ENCODE data around the gene FRMD8. TPM values are rescaled to one million over a fixed set of nuclear protein-coding genes. Genes with fewer than 3 reads are reported as not detected.

The FRMD8 gene
- total RNA-seq, 1 experiment from 2014 or later = 22.7 TPM

DNA sequence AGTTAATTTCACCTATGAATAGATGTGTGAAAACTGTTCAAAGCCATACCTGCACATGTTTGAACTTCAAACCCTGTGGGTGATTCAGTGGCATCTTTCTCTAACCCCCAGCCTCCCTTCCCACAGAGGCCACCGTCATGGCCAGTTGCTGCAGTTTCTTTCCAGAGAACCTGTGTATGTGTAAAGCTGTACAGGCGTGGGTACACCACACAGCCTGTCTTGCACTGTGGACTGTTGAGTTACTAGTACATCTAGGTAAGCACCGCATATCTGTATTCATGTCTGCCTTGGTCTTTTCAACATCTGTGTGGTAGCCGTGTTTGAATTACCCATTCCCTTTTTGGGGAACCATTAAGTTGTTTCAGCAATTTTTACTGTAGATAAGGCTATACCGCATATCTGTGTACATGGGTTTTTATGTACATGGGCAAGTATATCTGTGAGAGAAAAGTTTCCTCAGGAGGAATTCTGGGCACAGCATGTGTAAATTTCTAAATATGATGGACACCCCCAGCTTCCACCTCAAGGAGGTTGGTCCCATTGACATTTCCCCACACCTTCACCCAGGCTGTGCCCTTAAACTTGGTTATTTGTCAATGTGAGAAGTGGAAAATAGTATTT, 50.1 kb downstream of the FRMD8 start:
- Mint-ChIP-seq H3K9me3 (no peaks in the 10 kb centered on the region), H3K27me3 (ENCODE audit: low read depth) (peaks cover 3% of the 10 kb centered on the region; the same call in 1 of the 2 replicates), H3K27ac (no peak overlapping the region), H3K36me3 (ENCODE audit: insufficient read depth in 1 of 3, low read depth in 3 of 3) (no peaks in the 10 kb centered on the region), H3K4me3 (no peak overlapping the region), H3K4me1 (peaks cover 0 to 4% of the 10 kb centered on the region in 2 experiments; a peak in 1 of 4 replicates)
- no CpG with 5 or more reads among the region's 5 CpGs for WGBS (ENCODE audit: extremely low coverage, insufficient read length, low lambda C conversion rate)
- Histone ChIP-seq H2BK5ac (ENCODE audit: insufficient read length, low read length) (no peak overlapping the region), H2BK20ac (ENCODE audit: low read depth, low read length, poor library complexity, severe bottlenecking) (no peak overlapping the region), H3K23me2 (ENCODE audit: insufficient read length, low read depth, low read length, poor library complexity, severe bottlenecking) (no peaks in the 10 kb centered on the region), H3T11ph (ENCODE audit: low read length) (no peak overlapping the region), H4K5ac (ENCODE audit: insufficient read length, low read depth, low read length) (no peak overlapping the region), H3K79me2 (ENCODE audit: insufficient read depth, low read length) (no peaks in the 10 kb centered on the region), H3K27ac (ENCODE audit: insufficient read length, low read depth, low read length) (no peak overlapping the region), H3K4me2 (ENCODE audit: insufficient read depth, insufficient read length, low read length) (no peak overlapping the region), H3K79me1 (ENCODE audit: insufficient read depth, low read depth, low read length, poor library complexity, severe bottlenecking) (no peaks in the 10 kb centered on the region), H2BK120ac (ENCODE audit: low read depth, low read length, poor library complexity, severe bottlenecking) (no peak overlapping the region), H3K4ac (ENCODE audit: low read depth, low read length) (no peak overlapping the region), H3K18ac (ENCODE audit: insufficient read length, low read depth, low read length) (no peak overlapping the region), H3K23ac (ENCODE audit: insufficient read length, low read depth, low read length) (no peak overlapping the region), H3K56ac (ENCODE audit: insufficient read length, low read depth, low read length) (no peak overlapping the region), H3K14ac (ENCODE audit: insufficient read depth, low read length) (no peak overlapping the region), H2BK12ac (ENCODE audit: insufficient read length, low read depth, low read length) (no peak overlapping the region), H4K91ac (ENCODE audit: insufficient read length, low read depth, low read length) (no peak overlapping the region), H3K9me3 (ENCODE audit: control insufficient read depth, low read depth, low read length) (no peaks in the 10 kb centered on the region), H2AK5ac (ENCODE audit: insufficient read length, low read length) (no peak overlapping the region), H3K27me3 (ENCODE audit: insufficient read depth, low read length) (no peaks in the 10 kb centered on the region), H4K20me1 (ENCODE audit: control insufficient read depth, insufficient read depth, insufficient read length) (no peaks in the 10 kb centered on the region), H4K8ac (replicated peaks; ENCODE audit: insufficient read length, low read depth, low read length) (no peak overlapping the region), H2BK15ac (ENCODE audit: low read depth, low read length) (no peak overlapping the region), H3K4me1 (ENCODE audit: insufficient read depth, low read length) (no peaks in the 10 kb centered on the region), H2AFZ (ENCODE audit: low read length) (no peak overlapping the region), H3K9ac (ENCODE audit: extremely low read depth, insufficient read length, low read length) (no peak overlapping the region)
- TF ChIP-seq, protein P1, sequence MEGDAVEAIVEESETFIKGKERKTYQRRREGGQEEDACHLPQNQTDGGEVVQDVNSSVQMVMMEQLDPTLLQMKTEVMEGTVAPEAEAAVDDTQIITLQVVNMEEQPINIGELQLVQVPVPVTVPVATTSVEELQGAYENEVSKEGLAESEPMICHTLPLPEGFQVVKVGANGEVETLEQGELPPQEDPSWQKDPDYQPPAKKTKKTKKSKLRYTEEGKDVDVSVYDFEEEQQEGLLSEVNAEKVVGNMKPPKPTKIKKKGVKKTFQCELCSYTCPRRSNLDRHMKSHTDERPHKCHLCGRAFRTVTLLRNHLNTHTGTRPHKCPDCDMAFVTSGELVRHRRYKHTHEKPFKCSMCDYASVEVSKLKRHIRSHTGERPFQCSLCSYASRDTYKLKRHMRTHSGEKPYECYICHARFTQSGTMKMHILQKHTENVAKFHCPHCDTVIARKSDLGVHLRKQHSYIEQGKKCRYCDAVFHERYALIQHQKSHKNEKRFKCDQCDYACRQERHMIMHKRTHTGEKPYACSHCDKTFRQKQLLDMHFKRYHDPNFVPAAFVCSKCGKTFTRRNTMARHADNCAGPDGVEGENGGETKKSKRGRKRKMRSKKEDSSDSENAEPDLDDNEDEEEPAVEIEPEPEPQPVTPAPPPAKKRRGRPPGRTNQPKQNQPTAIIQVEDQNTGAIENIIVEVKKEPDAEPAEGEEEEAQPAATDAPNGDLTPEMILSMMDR (conservative IDR thresholded peaks at IDR 0.05) = no peak
- DNase-seq = no peak

Data from H9 (cell line).